ENCODE results near the gene PLCD3.

DNA sequence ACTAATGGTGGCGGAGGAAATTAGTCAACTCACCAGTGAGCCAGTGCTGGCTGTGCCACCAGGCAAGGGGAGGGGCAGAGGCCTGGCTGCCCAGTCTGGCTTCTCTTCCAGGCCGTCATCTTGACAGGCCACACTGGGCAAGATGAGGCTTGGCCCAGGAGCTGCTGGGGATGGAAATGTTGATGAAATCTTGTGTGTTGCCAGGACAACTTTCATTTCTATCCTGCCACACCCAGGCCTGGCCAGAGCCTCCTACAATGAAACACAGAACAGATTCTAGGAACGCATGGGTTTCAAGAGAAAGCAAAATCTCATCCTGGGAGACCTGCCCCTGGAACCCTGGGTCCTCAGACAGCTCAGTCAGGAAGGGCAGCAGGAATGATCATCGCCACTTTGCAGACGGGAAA lies 38.6 kb upstream of the PLCD3 start:
- TF ChIP-seq, protein P1, sequence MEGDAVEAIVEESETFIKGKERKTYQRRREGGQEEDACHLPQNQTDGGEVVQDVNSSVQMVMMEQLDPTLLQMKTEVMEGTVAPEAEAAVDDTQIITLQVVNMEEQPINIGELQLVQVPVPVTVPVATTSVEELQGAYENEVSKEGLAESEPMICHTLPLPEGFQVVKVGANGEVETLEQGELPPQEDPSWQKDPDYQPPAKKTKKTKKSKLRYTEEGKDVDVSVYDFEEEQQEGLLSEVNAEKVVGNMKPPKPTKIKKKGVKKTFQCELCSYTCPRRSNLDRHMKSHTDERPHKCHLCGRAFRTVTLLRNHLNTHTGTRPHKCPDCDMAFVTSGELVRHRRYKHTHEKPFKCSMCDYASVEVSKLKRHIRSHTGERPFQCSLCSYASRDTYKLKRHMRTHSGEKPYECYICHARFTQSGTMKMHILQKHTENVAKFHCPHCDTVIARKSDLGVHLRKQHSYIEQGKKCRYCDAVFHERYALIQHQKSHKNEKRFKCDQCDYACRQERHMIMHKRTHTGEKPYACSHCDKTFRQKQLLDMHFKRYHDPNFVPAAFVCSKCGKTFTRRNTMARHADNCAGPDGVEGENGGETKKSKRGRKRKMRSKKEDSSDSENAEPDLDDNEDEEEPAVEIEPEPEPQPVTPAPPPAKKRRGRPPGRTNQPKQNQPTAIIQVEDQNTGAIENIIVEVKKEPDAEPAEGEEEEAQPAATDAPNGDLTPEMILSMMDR (conservative IDR thresholded peaks at IDR 0.05; ENCODE audit: low read length), result no peak
- TF ChIP-seq EZH2phosphoT487 (IDR thresholded peaks at IDR 0.05; ENCODE audit: borderline replicate concordance, low read depth, low read length), result no peak
